Parathyroid adenoma (tissue), 2 donors: ENCODE data around the gene MYO16.

Experiments
- H2AFZ ChIP-seq: fragments of 300-600 bp; sonication (generic); one replicate; pipeline ENCODE4 v1.7.0; 2017; ENCODE audit warnings: antibody characterized with exemption, mild to moderate bottlenecking
- H3K27ac ChIP-seq: fragments of 300-600 bp; sonication (generic); one replicate; pipeline ENCODE4 v1.7.0; 2017
- H3K27me3 ChIP-seq: fragments of 300-600 bp; sonication (generic); one replicate; pipeline ENCODE4 v1.7.0; 2017; ENCODE audit warnings: low read length; ENCODE audit not compliant: control insufficient read depth, insufficient read depth
- H3K36me3 ChIP-seq: fragments of 300-600 bp; sonication (generic); one replicate; pipeline ENCODE4 v1.7.0; 2017; ENCODE audit warnings: low read length; ENCODE audit not compliant: control insufficient read depth, insufficient read depth
- H3K4me1 ChIP-seq: fragments of 300-600 bp; sonication (generic); one replicate; pipeline ENCODE4 v1.7.0; 2017; ENCODE audit warnings: control low read depth
- H3K4me2 ChIP-seq: fragments of 300-600 bp; sonication (generic); one replicate; pipeline ENCODE4 v1.7.0; 2017; ENCODE audit warnings: low read length
- H3K4me3 ChIP-seq: fragments of 300-600 bp; sonication (generic); one replicate; pipeline ENCODE4 v1.7.0; 2017; ENCODE audit warnings: low read depth, low read length
- H3K79me2 ChIP-seq: fragments of 300-600 bp; sonication (generic); one replicate; pipeline ENCODE4 v1.7.0; 2017; ENCODE audit warnings: control low read depth
- H3K9ac ChIP-seq: fragments of 300-600 bp; sonication (generic); one replicate; pipeline ENCODE4 v1.7.0; 2017; ENCODE audit warnings: mild to moderate bottlenecking
- H3K9me3 ChIP-seq: fragments of 300-600 bp; sonication (generic); one replicate; pipeline ENCODE4 v1.7.0; 2017; ENCODE audit warnings: low read length; ENCODE audit not compliant: control insufficient read depth
- TF ChIP-seq, protein P1 (sequence below): fragments of 300-600 bp; sonication (generic); IDR thresholded peaks from one replicate; pipeline ENCODE4 v1.7.0; 2017; ENCODE audit warnings: antibody characterized with exemption, mild to moderate bottlenecking
- donor health status: primary hyperparathyroidism.

MYO16 gene

DNA sequence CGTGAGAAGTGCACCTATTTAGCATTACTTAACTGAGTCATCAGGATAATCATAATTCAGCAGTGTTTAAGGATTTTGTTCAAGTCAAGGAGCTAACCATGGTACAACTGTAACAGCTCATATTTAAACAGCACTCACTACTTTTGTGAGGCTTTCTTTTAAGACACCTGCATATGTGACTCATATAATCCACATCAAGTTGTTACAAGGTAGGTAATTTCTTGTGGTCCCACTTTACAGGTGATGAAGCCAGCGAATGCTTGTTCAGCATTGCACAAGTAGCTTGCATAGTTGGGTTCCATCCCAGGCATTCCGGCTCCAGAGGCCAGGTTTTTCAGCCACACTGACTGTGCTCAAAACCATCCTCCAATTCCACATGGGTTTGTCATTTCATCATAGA lies 569.2 kb downstream of the MYO16 start:
- Histone ChIP-seq H2AFZ (no peak overlapping the region), H3K27me3 (no peaks in the 10 kb centered on the region), H3K4me1 (no peaks in the 10 kb centered on the region), H3K36me3 (no peaks in the 10 kb centered on the region), H3K79me2 (no peaks in the 10 kb centered on the region), H3K9ac (no peak overlapping the region), H3K9me3 (no peaks in the 10 kb centered on the region), H3K27ac (no peak overlapping the region), H3K4me3 (no peak overlapping the region), H3K4me2 (no peak overlapping the region)
- TF ChIP-seq, protein P1, sequence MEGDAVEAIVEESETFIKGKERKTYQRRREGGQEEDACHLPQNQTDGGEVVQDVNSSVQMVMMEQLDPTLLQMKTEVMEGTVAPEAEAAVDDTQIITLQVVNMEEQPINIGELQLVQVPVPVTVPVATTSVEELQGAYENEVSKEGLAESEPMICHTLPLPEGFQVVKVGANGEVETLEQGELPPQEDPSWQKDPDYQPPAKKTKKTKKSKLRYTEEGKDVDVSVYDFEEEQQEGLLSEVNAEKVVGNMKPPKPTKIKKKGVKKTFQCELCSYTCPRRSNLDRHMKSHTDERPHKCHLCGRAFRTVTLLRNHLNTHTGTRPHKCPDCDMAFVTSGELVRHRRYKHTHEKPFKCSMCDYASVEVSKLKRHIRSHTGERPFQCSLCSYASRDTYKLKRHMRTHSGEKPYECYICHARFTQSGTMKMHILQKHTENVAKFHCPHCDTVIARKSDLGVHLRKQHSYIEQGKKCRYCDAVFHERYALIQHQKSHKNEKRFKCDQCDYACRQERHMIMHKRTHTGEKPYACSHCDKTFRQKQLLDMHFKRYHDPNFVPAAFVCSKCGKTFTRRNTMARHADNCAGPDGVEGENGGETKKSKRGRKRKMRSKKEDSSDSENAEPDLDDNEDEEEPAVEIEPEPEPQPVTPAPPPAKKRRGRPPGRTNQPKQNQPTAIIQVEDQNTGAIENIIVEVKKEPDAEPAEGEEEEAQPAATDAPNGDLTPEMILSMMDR, result no peak

DNA sequence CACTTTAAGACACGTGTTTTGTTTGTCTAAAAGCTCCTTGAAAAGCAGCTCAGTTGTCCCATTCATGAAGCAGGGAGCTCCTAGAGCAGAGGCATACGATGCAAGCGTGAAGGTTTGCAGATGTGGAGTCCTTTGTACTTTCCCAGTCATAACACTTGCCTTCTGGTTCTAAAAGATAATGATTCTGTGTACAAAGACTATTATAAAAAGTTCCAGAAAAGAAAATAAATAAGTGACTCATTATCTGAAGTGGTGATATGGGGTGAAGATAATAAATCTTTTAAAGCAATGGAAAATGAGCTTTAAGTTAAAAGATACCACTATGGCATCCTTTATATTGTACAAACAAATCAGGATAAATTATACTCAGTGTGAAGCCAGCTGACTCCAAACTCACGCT lies 569.9 kb downstream of the MYO16 start:
- H2AFZ ChIP-seq, result no peak overlapping the region
- TF ChIP-seq, protein P1, result no peak
- no peak overlapping the region for H3K9ac ChIP-seq
- H3K9me3 ChIP-seq, result no peaks in the 10 kb centered on the region
- no peak overlapping the region for H3K4me3 ChIP-seq
- H3K4me1 ChIP-seq, result no peaks in the 10 kb centered on the region
- H3K4me2 ChIP-seq, result no peak overlapping the region
- no peaks in the 10 kb centered on the region for H3K79me2 ChIP-seq
- no peaks in the 10 kb centered on the region for H3K27me3 ChIP-seq
- H3K27ac ChIP-seq, result no peak overlapping the region
- H3K36me3 ChIP-seq, result no peaks in the 10 kb centered on the region

DNA sequence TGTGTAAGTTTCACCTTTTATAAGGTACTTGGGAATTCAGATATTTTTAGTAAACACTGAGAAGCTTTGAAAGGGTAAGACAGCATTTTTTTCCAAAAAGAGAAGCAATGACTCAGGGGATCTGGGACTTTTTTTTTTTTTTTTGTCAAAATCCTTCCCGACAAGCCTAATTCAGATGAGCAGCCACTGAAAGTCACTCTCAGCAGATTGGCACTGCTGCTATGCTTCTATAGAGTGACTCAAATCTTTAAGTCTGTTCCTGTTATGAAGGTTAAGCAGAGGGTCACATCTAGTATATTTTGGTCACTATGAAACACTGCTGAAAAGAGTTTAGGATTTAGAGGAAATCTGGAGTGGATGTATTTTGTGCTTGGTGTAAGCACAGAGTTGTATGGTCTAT lies 571.1 kb downstream of the MYO16 start:
- Histone ChIP-seq H3K4me3 (no peak overlapping the region), H3K4me1 (no peaks in the 10 kb centered on the region), H3K9ac (no peak overlapping the region), H3K9me3 (no peaks in the 10 kb centered on the region), H2AFZ (no peak overlapping the region), H3K79me2 (no peaks in the 10 kb centered on the region), H3K27ac (no peak overlapping the region), H3K36me3 (no peaks in the 10 kb centered on the region), H3K4me2 (no peak overlapping the region), H3K27me3 (no peaks in the 10 kb centered on the region)
- TF ChIP-seq, protein P1, result no peak

DNA sequence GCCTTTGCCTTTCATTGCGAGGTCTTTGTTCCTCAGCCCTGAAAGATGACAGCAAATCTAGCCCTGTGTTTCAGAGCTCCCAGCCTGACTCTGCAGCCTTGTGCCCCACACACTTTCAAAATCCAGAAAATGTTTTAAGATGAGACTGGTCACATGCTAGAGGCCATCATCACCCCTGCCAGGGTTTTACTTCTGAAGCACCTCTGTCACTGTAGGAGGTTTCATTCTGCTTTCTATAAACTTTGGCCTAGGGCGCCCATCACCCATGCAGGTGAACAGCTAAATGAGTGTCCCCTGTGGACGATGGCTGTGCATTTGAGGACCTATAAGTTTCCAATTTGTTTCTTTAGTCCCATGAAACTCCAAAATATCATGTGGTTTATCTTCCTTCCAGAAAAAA lies 574.2 kb downstream of the MYO16 start:
- Histone ChIP-seq H3K79me2 (no peaks in the 10 kb centered on the region), H3K9me3 (no peaks in the 10 kb centered on the region), H3K4me3 (no peak overlapping the region), H3K4me2 (no peak overlapping the region), H3K27me3 (no peaks in the 10 kb centered on the region), H3K4me1 (no peaks in the 10 kb centered on the region), H3K9ac (no peak overlapping the region), H2AFZ (no peak overlapping the region), H3K36me3 (no peaks in the 10 kb centered on the region), H3K27ac (no peak overlapping the region)
- TF ChIP-seq, protein P1, result no peak

DNA sequence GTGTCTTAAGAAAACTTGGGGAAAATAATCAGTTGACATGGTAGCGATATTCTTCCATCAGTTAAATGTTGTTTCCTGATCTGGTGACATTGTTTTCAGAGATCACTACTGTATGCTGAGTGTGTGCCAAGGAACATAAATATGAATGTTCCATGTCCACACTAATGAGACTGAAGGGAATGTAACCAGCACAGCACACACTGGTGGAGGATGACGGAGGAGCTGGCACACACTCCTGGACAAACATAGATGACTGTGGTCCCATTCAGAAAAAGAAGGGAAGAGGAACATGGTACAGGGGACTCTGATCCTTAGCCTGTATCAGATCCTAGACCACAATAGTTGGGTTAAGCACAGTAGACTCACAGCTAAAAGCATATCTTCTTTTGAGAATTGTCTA lies 574.8 kb downstream of the MYO16 start:
- TF ChIP-seq, protein P1, result no peak
- Histone ChIP-seq H3K4me1 (no peaks in the 10 kb centered on the region), H3K9ac (no peak overlapping the region), H3K36me3 (no peaks in the 10 kb centered on the region), H3K4me3 (no peak overlapping the region), H3K9me3 (no peaks in the 10 kb centered on the region), H2AFZ (no peak overlapping the region), H3K27ac (no peak overlapping the region), H3K27me3 (no peaks in the 10 kb centered on the region), H3K79me2 (no peaks in the 10 kb centered on the region), H3K4me2 (no peak overlapping the region)
